Activated CD4-positive, alpha-beta T cell treated with anti-CD3 and anti-CD28 coated beads for 48 hours (primary cell): ENCODE measurements around the gene FPR1.
A peak's percentile ranks its signal among the peaks of the same experiment; 100 is the strongest.

Source experiments
- DNase-seq: peaks from one replicate; pipeline ENCODE4 v3.0.0-alpha.2; 2020

FPR1 gene

GRCh38 chr19:51751655-51752054, at the start of gene FPR1:
FPR1 (minus strand) TSS chr19:51751878; CDS start chr19:51746994, 4,884 bp downstream.
- no peak for DNase-seq

- no peak for DNase-seq
Observed at GRCh38 chr19:51800473-51801244, 49.0 kb upstream of the FPR1 start.

GRCh38 chr19:51799774-51800472, 48.2 kb upstream of the FPR1 start:
- DNase-seq: no peak

- no peak for DNase-seq
Observed at GRCh38 chr19:51799034-51799773, 47.5 kb upstream of the FPR1 start.

GRCh38 chr19:51798062-51798461, 46.4 kb upstream of the FPR1 start:
- no peak for DNase-seq

GRCh38 chr19:51797480-51797879, 45.8 kb upstream of the FPR1 start:
- no peak for DNase-seq

GRCh38 chr19:51796195-51796679, 44.6 kb upstream of the FPR1 start:
- DNase-seq: no peak

- no peak for DNase-seq
Observed at GRCh38 chr19:51794885-51795490, 43.3 kb upstream of the FPR1 start, which contains the start of gene FPR3. FPR3 (plus strand) TSS chr19:51795157; CDS start chr19:51823749, 28,592 bp downstream.

GRCh38 chr19:51793994-51794393, 42.3 kb upstream of the FPR1 start:
- DNase-seq: no peak

GRCh38 chr19:51792932-51793331, 41.3 kb upstream of the FPR1 start:
- no peak for DNase-seq

GRCh38 chr19:51789061-51789795, 37.5 kb upstream of the FPR1 start:
- DNase-seq: no peak

GRCh38 chr19:51788029-51788428, 36.4 kb upstream of the FPR1 start:
- no peak for DNase-seq

- no peak for DNase-seq
Observed at GRCh38 chr19:51786646-51787494, 35.2 kb upstream of the FPR1 start.

GRCh38 chr19:51784922-51785690, 33.4 kb upstream of the FPR1 start:
- DNase-seq: peak; percentile 74

- DNase-seq: no peak
Observed at GRCh38 chr19:51784109-51784785, 32.6 kb upstream of the FPR1 start.

GRCh38 chr19:51783372-51783771, 31.7 kb upstream of the FPR1 start:
- DNase-seq: peak; percentile 19

- DNase-seq: no peak
Observed at GRCh38 chr19:51781999-51782398, 30.3 kb upstream of the FPR1 start.

GRCh38 chr19:51780270-51780669, 28.6 kb upstream of the FPR1 start:
- DNase-seq: no peak

- no peak for DNase-seq
Observed at GRCh38 chr19:51779703-51780102, 28.0 kb upstream of the FPR1 start.

- no peak for DNase-seq
Observed at GRCh38 chr19:51779181-51779580, 27.5 kb upstream of the FPR1 start.
